DOHH2 (cell line): ENCODE measurements around the gene GPX3.

Experiments
- CTCF ChIP-seq: fragments of 200-600 bp; sonication (generic); IDR thresholded peaks from one replicate; pipeline ENCODE4 v1.5.1; 2014; ENCODE audit warnings: antibody characterized with exemption, mild to moderate bottlenecking, low read depth, low read length; ENCODE audit not compliant: poor library complexity, severe bottlenecking
- EZH2phosphoT487 ChIP-seq: fragments of 200-600 bp; sonication (generic); IDR thresholded peaks from 2 replicates; pipeline ENCODE4 v1.6.1; 2017; ENCODE audit warnings: borderline replicate concordance, mild to moderate bottlenecking, antibody characterized with exemption, low read length, moderate library complexity, mixed read lengths

- no peak for TF ChIP-seq CTCF
- TF ChIP-seq EZH2phosphoT487: no peak
These were observed 32.6 kb upstream of the GPX3 start for GRCh38 chr5:150987746-150988145.
